ENCODE results near the gene HOXA11. TPM values are rescaled to one million over a fixed set of nuclear protein-coding genes. Genes with fewer than 3 reads are reported as not detected.

Gene HOXA11
- total RNA-seq, 4 donors from 2014 or later: 4.5 to 21.3 (median 7.7) TPM

DNA sequence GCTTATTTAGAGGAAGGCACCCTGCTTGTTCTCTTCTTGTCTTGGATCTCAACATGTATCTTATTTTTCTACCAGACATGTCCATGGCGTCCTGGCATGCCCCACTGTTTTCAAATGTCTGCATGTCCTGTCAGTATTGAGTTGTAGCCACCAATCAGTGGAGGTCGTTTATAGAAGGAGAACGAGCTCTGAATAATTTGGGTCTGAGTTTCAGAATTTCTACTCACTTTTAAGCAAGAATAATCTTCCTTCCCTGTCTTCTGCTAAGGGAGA, 17.8 kb upstream of the HOXA11 start:
- Histone ChIP-seq H3K4me3 (peak overlapping the region in 3 of 4 donors; percentile 18 to 73 (median 57)), H3K27ac (peak overlapping the region; percentile 76 to 99 (median 96)), H3K9me3 (no peaks in the 10 kb centered on the region), H3K4me1 (peaks cover 4 to 38% (median 16%) of the 10 kb centered on the region in 4 donors), H3K27me3 (peaks cover 91% of the 10 kb centered on the region), H3K36me3 (no peaks in the 10 kb centered on the region)
- TF ChIP-seq EP300 (IDR thresholded peaks at IDR 0.05; ENCODE audit: low read depth): no peak
- no peak for TF ChIP-seq CTCF (IDR thresholded peaks at IDR 0.05)
- no peak for TF ChIP-seq POLR2AphosphoS5 (IDR thresholded peaks at IDR 0.05)
- no peak for TF ChIP-seq POLR2A (IDR thresholded peaks at IDR 0.05)
- DNase-seq: no peak
- in situ Hi-C loops (cut with MboI; ENCODE audit: low pct_ligation_motif_present in 1 of 4, low pct_unique_long_range_greater_than_20kb in 1 of 4, low sequenced_read_pairs in 3 of 4): loop anchor here (10.0 to 25.0 kb wide), 7 partner anchors 372 to 810 kb away; no protein-coding TSS in a partner anchor
- intact Hi-C loops (cut with DNase I; ENCODE audit: low total_unique reads): loop anchor here (10.0 kb wide), 1 partner anchor 372 kb away; no protein-coding TSS in a partner anchor
- WGBS, 2 donors (ENCODE audit: low coverage in 1 of 2): 23 to 25% methylated on average over 2 to 3 of the region's 3 CpGs

DNA sequence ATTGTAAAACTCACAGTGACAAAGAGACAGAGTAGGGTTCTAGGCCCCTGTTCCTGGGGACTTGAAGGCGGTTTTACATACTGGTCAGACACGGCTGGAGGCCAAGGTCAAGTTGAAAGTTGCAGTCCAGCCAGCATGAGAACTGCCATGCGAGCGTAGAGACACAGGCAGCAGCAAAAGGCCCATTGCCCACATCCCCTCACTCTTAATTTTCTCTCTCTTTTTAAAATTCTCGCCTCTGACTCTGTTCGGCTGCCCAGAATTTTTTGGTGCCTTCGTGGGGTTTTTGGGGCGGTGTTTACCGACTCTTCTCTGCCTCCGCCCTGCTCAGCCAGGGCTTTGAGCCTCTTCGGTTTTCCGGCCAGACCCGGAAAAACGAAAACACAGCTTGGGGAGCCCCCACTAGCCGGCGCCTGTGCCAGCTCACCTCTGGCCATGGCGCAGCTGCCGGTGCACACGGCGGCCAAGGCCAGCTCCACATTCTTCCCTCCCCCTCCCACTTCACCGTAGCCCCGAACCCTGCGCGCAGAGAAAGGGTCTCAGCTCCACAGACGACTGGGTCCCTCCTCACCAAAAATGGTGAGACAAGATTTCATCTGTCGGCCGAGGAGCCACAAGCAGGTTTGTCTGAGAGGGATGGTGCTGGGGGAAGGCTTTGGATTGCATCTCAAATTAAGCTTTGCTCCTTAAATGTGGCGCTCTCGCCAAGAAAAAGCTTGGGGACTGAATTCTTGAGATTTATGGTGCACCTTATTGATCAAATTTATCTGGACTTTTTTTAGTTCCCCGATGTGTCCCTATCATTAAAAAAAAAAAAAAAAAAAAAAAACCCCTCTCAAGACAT, 17.2 kb upstream of the HOXA11 start:
- WGBS, 2 donors (ENCODE audit: low coverage in 1 of 2): 32 to 65% methylated on average over 4 to 30 of the region's 30 CpGs
- peaks cover 4 to 33% (median 14%) of the 10 kb centered on the region in 4 donors for H3K4me1 ChIP-seq
- H3K27me3 ChIP-seq: peaks cover 91% of the 10 kb centered on the region
- no peaks in the 10 kb centered on the region for H3K36me3 ChIP-seq
- TF ChIP-seq POLR2A (IDR thresholded peaks at IDR 0.05): no peak
- TF ChIP-seq EP300 (IDR thresholded peaks at IDR 0.05; ENCODE audit: low read depth): no peak
- TF ChIP-seq POLR2AphosphoS5 (IDR thresholded peaks at IDR 0.05): no peak
- TF ChIP-seq CTCF (IDR thresholded peaks at IDR 0.05): no peak
- H3K9me3 ChIP-seq: no peaks in the 10 kb centered on the region
- peak overlapping the region in 3 of 4 donors; percentile 57 to 73 (median 59) for H3K4me3 ChIP-seq
- DNase-seq: no peak
- in situ Hi-C loops (cut with MboI; ENCODE audit: low pct_ligation_motif_present in 1 of 4, low pct_unique_long_range_greater_than_20kb in 1 of 4, low sequenced_read_pairs in 3 of 4) (loop anchor here (10.0 to 25.0 kb wide), 7 partner anchors 373 to 810 kb away; no protein-coding TSS in a partner anchor), intact Hi-C loops (cut with DNase I; ENCODE audit: low total_unique reads) (loop anchor here (10.0 kb wide), 1 partner anchor 373 kb away; no protein-coding TSS in a partner anchor)
- peak overlapping the region; percentile 76 to 99 (median 96) for H3K27ac ChIP-seq

DNA sequence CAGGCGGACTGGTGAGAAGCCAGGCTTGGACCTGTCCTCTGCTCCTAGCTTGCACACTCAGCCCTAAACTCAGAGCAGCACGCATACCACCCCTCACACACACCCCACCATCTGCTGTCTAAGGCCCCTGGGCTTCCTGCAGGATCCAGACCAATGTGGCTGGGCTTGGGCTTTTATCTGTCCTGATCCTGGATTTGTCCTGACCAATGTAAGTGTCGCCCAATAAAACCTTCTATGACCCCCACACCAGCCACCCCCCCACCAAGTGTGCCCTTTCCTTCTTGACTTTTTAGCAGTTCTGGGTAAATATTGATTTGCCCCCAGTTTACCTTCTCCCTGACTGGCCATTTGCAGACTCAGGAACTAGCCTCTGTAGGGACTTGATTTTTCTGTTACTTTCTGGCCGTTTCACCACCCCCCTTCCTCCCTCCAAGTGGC, 16.6 kb upstream of the HOXA11 start:
- no peak for TF ChIP-seq POLR2AphosphoS5 (IDR thresholded peaks at IDR 0.05)
- TF ChIP-seq POLR2A (IDR thresholded peaks at IDR 0.05): peak; percentile 51
- no peak for TF ChIP-seq EP300 (IDR thresholded peaks at IDR 0.05; ENCODE audit: low read depth)
- no peak for TF ChIP-seq CTCF (IDR thresholded peaks at IDR 0.05)
- peaks cover 91% of the 10 kb centered on the region for H3K27me3 ChIP-seq
- intact Hi-C loops (cut with DNase I; ENCODE audit: low total_unique reads): loop anchor here (10.0 kb wide), 1 partner anchor 373 kb away; no protein-coding TSS in a partner anchor
- peak overlapping the region in 3 of 4 donors; percentile 57 to 73 (median 59) for H3K4me3 ChIP-seq
- H3K4me1 ChIP-seq: peaks cover 4 to 32% (median 13%) of the 10 kb centered on the region in 4 donors
- no peak for DNase-seq
- 27% methylated on average over 4 of the region's 4 CpGs; no CpG with 5 or more reads in 1 of the 2 donors for WGBS, 2 donors (ENCODE audit: low coverage in 1 of 2)
- H3K9me3 ChIP-seq: no peaks in the 10 kb centered on the region
- H3K36me3 ChIP-seq: no peaks in the 10 kb centered on the region
- H3K27ac ChIP-seq: peak overlapping the region; percentile 76 to 99 (median 96)
- in situ Hi-C loops (cut with MboI; ENCODE audit: low pct_ligation_motif_present in 1 of 4, low pct_unique_long_range_greater_than_20kb in 1 of 4, low sequenced_read_pairs in 3 of 4): loop anchor here (10.0 to 25.0 kb wide), 7 partner anchors 373 to 811 kb away; no protein-coding TSS in a partner anchor
